Endothelial cell of umbilical vein (primary cell): ENCODE data around the gene SEMA4A. TPM values are rescaled to one million over a fixed set of nuclear protein-coding genes. Genes with fewer than 3 reads are reported as not detected.

Experiments used
- BruUV-seq: library from RNA; stranded (reverse); fragments of 400-500 nt; replicated peaks from 2 replicates; lab custom pipeline; 2021; lab: Mats Ljungman, UMichigan
- CTCF ChIA-PET: fragments of 300-600, 350-600 bp; sonication (Branson Sonifier 250); formaldehyde crosslinking; loops from one replicate; lab custom pipeline; 2021; ENCODE audit warnings: antibody characterized with exemption, inconsistent platforms; lab: Charles Lee
- POLR2A ChIA-PET: fragments of 300-600, 350-600 bp; sonication (Branson Sonifier 250); formaldehyde crosslinking; loops from one replicate; lab custom pipeline; 2021; ENCODE audit warnings: antibody characterized with exemption, inconsistent platforms; lab: Charles Lee
- DNase-seq: peaks from one replicate; pipeline ENCODE4 v3.0.0-alpha.2; 2011; ENCODE audit warnings: low read depth, low spot score
- FAIRE-seq: peaks from 2 replicates; lab custom pipeline; 2011; peaks lifted over from hg19 to GRCh38; lab: Jason Lieb, UNC
- H2AFZ ChIP-seq: 2 replicates; pipeline ENCODE4 v1.6.0; 2012; ENCODE audit warnings: low read depth, low read length, control low read depth, inconsistent platforms
- H3K27ac ChIP-seq: 2 replicates; pipeline ENCODE4 v1.5.1; 2011; ENCODE audit warnings: low read depth, mild to moderate bottlenecking, control low read depth, low read length, moderate library complexity; ENCODE audit not compliant: insufficient read depth
- H3K27me3 ChIP-seq, 2 experiments: 2 replicates each; pipeline versions ENCODE4 v1.6.0 to v1.6.1; 2011; ENCODE audit warnings: low read length in 2 of 2, mixed read lengths in 1 of 2; ENCODE audit not compliant: control insufficient read depth in 2 of 2, insufficient read depth in 2 of 2
- H3K36me3 ChIP-seq, 2 experiments: 2 replicates in 1 of 2; 3 replicates in 1 of 2; pipeline ENCODE4 v1.5.1; 2011; ENCODE audit warnings: low read length in 2 of 2, mild to moderate bottlenecking in 1 of 2, moderate library complexity in 1 of 2; ENCODE audit not compliant: control insufficient read depth in 2 of 2, insufficient read depth in 2 of 2; ENCODE audit errors: extremely low read depth in 1 of 2
- H3K4me1 ChIP-seq: 3 replicates; pipeline ENCODE4 v1.5.1; 2011; ENCODE audit warnings: mild to moderate bottlenecking, low read length; ENCODE audit not compliant: control insufficient read depth, insufficient read depth; ENCODE audit errors: extremely low read depth
- H3K4me2 ChIP-seq: 2 replicates; pipeline ENCODE4 v1.6.1; 2011; ENCODE audit warnings: low read length, control low read depth, mixed read lengths; ENCODE audit not compliant: insufficient read depth
- H3K4me3 ChIP-seq, 3 experiments: fragments of 200-600 bp in 1 of 3; sonication (generic), shearing (Covaris generic) in 1 of 3; replicated peaks in 1 of 3; 2 replicates each; pipeline ENCODE4 v1.5.1; 2011 to 2016; ENCODE audit warnings: control low read depth in 3 of 3, low read length in 3 of 3, mild to moderate bottlenecking in 2 of 3, inconsistent platforms in 1 of 3, low read depth in 1 of 3, moderate library complexity in 1 of 3; ENCODE audit not compliant: insufficient read depth in 1 of 3
- H3K79me2 ChIP-seq: 2 replicates; pipeline ENCODE4 v1.6.0; 2012; ENCODE audit warnings: low read length, inconsistent platforms; ENCODE audit not compliant: control insufficient read depth, insufficient read depth
- H3K9ac ChIP-seq: replicated peaks from 2 replicates; pipeline ENCODE3; 2011; ENCODE audit warnings: low read length, control low read depth; ENCODE audit not compliant: insufficient read depth; ENCODE audit errors: extremely low read depth
- H3K9me1 ChIP-seq: replicated peaks from 3 replicates; pipeline ENCODE4 v1.6.0; 2011; ENCODE audit warnings: mild to moderate bottlenecking, low read length; ENCODE audit not compliant: control insufficient read depth, insufficient read depth; ENCODE audit errors: extremely low read depth
- H3K9me3 ChIP-seq: replicated peaks from 2 replicates; pipeline ENCODE4 v1.5.1; 2012; ENCODE audit warnings: low read length, inconsistent platforms; ENCODE audit not compliant: control insufficient read depth, insufficient read depth
- H4K20me1 ChIP-seq: replicated peaks from 2 replicates; pipeline ENCODE3; 2011; ENCODE audit warnings: mild to moderate bottlenecking, low read length; ENCODE audit not compliant: control insufficient read depth, insufficient read depth; ENCODE audit errors: extremely low read depth
- CTCF ChIP-seq, 2 donors: IDR thresholded peaks; 1 replicate in 1 of 2; 2 replicates in 1 of 2; pipeline ENCODE4 v1.5.1; 2011; ENCODE audit warnings: low read length in 2 of 2, mild to moderate bottlenecking in 2 of 2, moderate library complexity in 2 of 2, control low read depth in 1 of 2, inconsistent platforms in 1 of 2, low read depth in 1 of 2; ENCODE audit not compliant: insufficient read depth in 1 of 2; ENCODE audit errors: extremely low read depth in 1 of 2
- EZH2 ChIP-seq: IDR thresholded peaks from 2 replicates; pipeline ENCODE4 v1.6.1; 2012; ENCODE audit warnings: borderline replicate concordance, low read depth, mild to moderate bottlenecking, moderate library complexity, low read length, inconsistent platforms; ENCODE audit not compliant: severe bottlenecking
- FOS ChIP-seq: IDR thresholded peaks from 2 replicates; pipeline ENCODE4 v1.6.1; 2011; ENCODE audit warnings: mild to moderate bottlenecking, low read length, moderate library complexity, borderline replicate concordance; ENCODE audit not compliant: insufficient read depth
- GATA2 ChIP-seq: IDR thresholded peaks from 2 replicates; pipeline ENCODE4 v1.7.0; 2011; ENCODE audit warnings: low read depth, mild to moderate bottlenecking, moderate library complexity, mixed read lengths, low read length; ENCODE audit not compliant: insufficient read length, insufficient read depth
- JUN ChIP-seq: IDR thresholded peaks from 2 replicates; pipeline ENCODE4 v1.6.1; 2011; ENCODE audit warnings: borderline replicate concordance, low read depth; ENCODE audit not compliant: insufficient read length, insufficient read depth
- MAX ChIP-seq: IDR thresholded peaks from 2 replicates; pipeline ENCODE4 v1.6.1; 2011; ENCODE audit not compliant: insufficient read depth, insufficient read length
- MYC ChIP-seq: IDR thresholded peaks from one replicate; pipeline ENCODE4 v1.6.1; 2011; ENCODE audit warnings: mild to moderate bottlenecking, low read depth, low read length
- POLR2A ChIP-seq: IDR thresholded peaks from 2 replicates; pipeline ENCODE4 v1.6.1; 2012; ENCODE audit warnings: low read depth, mild to moderate bottlenecking, control low read depth, low read length
- POLR2AphosphoS5 ChIP-seq: IDR thresholded peaks from 2 replicates; pipeline ENCODE4 v1.6.1; 2012; ENCODE audit warnings: low read depth, mild to moderate bottlenecking, control low read depth, low read length, moderate library complexity; ENCODE audit not compliant: insufficient read depth
- dilution Hi-C: fragments of 300-500 bp; cut with MboI; formaldehyde crosslinking; loops from one replicate; pipeline ENCODE4 v1.15.0; 2019; ENCODE audit warnings: low sequenced_read_pairs; ENCODE audit not compliant: extremely low pct_ligation_motif_present
- intact Hi-C: fragments of 100-400 bp; cut with micrococcal nuclease; formaldehyde crosslinking; loops from one replicate; pipeline ENCODE4 v1.10.0; 2022
- polyA plus RNA-seq, 4 experiments: library from polyadenylated mRNA; depleted of rRNA in 3 of 4; stranded (reverse) in 3 of 4; unstranded in 1 of 4; fragments of >200 nt; gene quantifications; 2 replicates each; pipeline versions ENCODE4 v1.2.1 to v1.2.3, GENCODE V29; 2011 to 2012; ENCODE audit warnings: missing spikeins in 1 of 4
- total RNA-seq: library from RNA; stranded (reverse); gene quantifications from 2 replicates; pipeline ENCODE4 v1.2.3, GENCODE V29; 2021

SEMA4A gene
- total and polyA plus RNA-seq, 2 donors (not counting 3 experiments of a cell fraction or from before 2014, with no cell fraction given) = 1.5 to 1.6 TPM

DNA sequence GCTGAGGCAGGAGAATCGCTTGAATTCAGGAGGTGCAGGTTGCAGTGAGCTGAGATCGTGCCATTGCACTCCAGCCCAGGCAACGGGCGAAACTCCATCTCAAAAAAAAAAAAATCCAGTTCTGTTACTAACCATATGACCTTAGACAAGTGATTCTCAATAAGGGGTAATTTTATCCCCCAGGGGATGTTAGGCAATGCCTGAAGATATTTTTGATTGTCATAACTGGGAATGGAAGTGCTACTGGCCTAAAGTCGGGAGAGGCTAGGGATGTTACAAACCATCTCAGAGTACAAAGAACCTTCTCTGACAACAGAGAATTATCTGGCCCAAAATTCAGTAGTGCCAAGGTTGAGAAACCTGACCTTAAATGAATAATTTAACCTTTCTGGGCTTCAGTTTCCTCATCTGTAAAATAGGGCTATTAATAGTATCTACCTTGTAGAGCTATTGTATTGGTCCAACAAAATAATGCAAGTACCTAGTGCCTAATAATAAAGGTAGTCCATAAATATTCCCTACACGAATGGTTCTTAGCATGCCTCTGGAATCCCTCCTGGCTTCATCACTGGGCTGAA lies 44.6 kb upstream of the SEMA4A start:
- no peak overlapping the region for H3K4me2 ChIP-seq
- H3K4me1 ChIP-seq = peaks cover 26% of the 10 kb centered on the region
- H3K36me3 ChIP-seq = no peaks in the 10 kb centered on the region
- H3K9ac ChIP-seq = no peak overlapping the region
- no peak overlapping the region for H3K27ac ChIP-seq
- H3K27me3 ChIP-seq = no peaks in the 10 kb centered on the region
- no peaks in the 10 kb centered on the region for H3K9me3 ChIP-seq
- intact Hi-C loops (no loop called here), dilution Hi-C loops (no loop called here)
- CTCF ChIA-PET = interaction anchor here (1.0 to 2.2 kb wide), 3 partner anchors 12 to 21 kb away, joined by 4 to 7 read pairs (median 5); no protein-coding TSS in a partner anchor
- no peak for DNase-seq
- H4K20me1 ChIP-seq = no peaks in the 10 kb centered on the region
- TF ChIP-seq FOS = no peak
- no peak for TF ChIP-seq CTCF (IDR thresholded peaks at IDR 0.05; ENCODE audit: extremely low read depth in 1 of 2, insufficient read depth in 1 of 2, low read depth in 1 of 2, low read length in 2 of 2)
- no peak for TF ChIP-seq JUN
- TF ChIP-seq POLR2AphosphoS5 = no peak
- TF ChIP-seq POLR2A = no peak
- no peak for TF ChIP-seq MAX
- no peak for TF ChIP-seq EZH2
- TF ChIP-seq GATA2 = no peak
- no peak for TF ChIP-seq MYC
- BruUV-seq = no TSS peak
- no peak for FAIRE-seq
- H3K9me1 ChIP-seq = no peaks in the 10 kb centered on the region
- H2AFZ ChIP-seq = no peak overlapping the region
- no peak overlapping the region for H3K4me3 ChIP-seq
- no peaks in the 10 kb centered on the region for H3K79me2 ChIP-seq
- POLR2A ChIA-PET = no interaction called here
